Endothelial cell of umbilical vein (primary cell): ENCODE results near the gene SLCO3A1. TPM values are rescaled to one million over a fixed set of nuclear protein-coding genes. Genes with fewer than 3 reads are reported as not detected.

Experiments used
- BruUV-seq: library from RNA; stranded (reverse); fragments of 400-500 nt; replicated peaks from 2 replicates; lab custom pipeline; 2021; lab: Mats Ljungman, UMichigan
- CTCF ChIA-PET: fragments of 300-600, 350-600 bp; sonication (Branson Sonifier 250); formaldehyde crosslinking; loops from one replicate; lab custom pipeline; 2021; ENCODE audit warnings: antibody characterized with exemption, inconsistent platforms; lab: Charles Lee
- POLR2A ChIA-PET: fragments of 300-600, 350-600 bp; sonication (Branson Sonifier 250); formaldehyde crosslinking; loops from one replicate; lab custom pipeline; 2021; ENCODE audit warnings: antibody characterized with exemption, inconsistent platforms; lab: Charles Lee
- DNase-seq: peaks from one replicate; pipeline ENCODE4 v3.0.0-alpha.2; 2011; ENCODE audit warnings: low read depth, low spot score
- FAIRE-seq: peaks from 2 replicates; lab custom pipeline; 2011; peaks lifted over from hg19 to GRCh38; lab: Jason Lieb, UNC
- H2AFZ ChIP-seq: 2 replicates; pipeline ENCODE4 v1.6.0; 2012; ENCODE audit warnings: low read depth, low read length, control low read depth, inconsistent platforms
- H3K27ac ChIP-seq: 2 replicates; pipeline ENCODE4 v1.5.1; 2011; ENCODE audit warnings: low read depth, mild to moderate bottlenecking, control low read depth, low read length, moderate library complexity; ENCODE audit not compliant: insufficient read depth
- H3K27me3 ChIP-seq, 2 experiments: 2 replicates each; pipeline versions ENCODE4 v1.6.0 to v1.6.1; 2011; ENCODE audit warnings: low read length in 2 of 2, mixed read lengths in 1 of 2; ENCODE audit not compliant: control insufficient read depth in 2 of 2, insufficient read depth in 2 of 2
- H3K36me3 ChIP-seq, 2 experiments: 2 replicates in 1 of 2; 3 replicates in 1 of 2; pipeline ENCODE4 v1.5.1; 2011; ENCODE audit warnings: low read length in 2 of 2, mild to moderate bottlenecking in 1 of 2, moderate library complexity in 1 of 2; ENCODE audit not compliant: control insufficient read depth in 2 of 2, insufficient read depth in 2 of 2; ENCODE audit errors: extremely low read depth in 1 of 2
- H3K4me1 ChIP-seq: 3 replicates; pipeline ENCODE4 v1.5.1; 2011; ENCODE audit warnings: mild to moderate bottlenecking, low read length; ENCODE audit not compliant: control insufficient read depth, insufficient read depth; ENCODE audit errors: extremely low read depth
- H3K4me2 ChIP-seq: 2 replicates; pipeline ENCODE4 v1.6.1; 2011; ENCODE audit warnings: low read length, control low read depth, mixed read lengths; ENCODE audit not compliant: insufficient read depth
- H3K4me3 ChIP-seq, 3 experiments: fragments of 200-600 bp in 1 of 3; sonication (generic), shearing (Covaris generic) in 1 of 3; replicated peaks in 1 of 3; 2 replicates each; pipeline ENCODE4 v1.5.1; 2011 to 2016; ENCODE audit warnings: control low read depth in 3 of 3, low read length in 3 of 3, mild to moderate bottlenecking in 2 of 3, inconsistent platforms in 1 of 3, low read depth in 1 of 3, moderate library complexity in 1 of 3; ENCODE audit not compliant: insufficient read depth in 1 of 3
- H3K79me2 ChIP-seq: 2 replicates; pipeline ENCODE4 v1.6.0; 2012; ENCODE audit warnings: low read length, inconsistent platforms; ENCODE audit not compliant: control insufficient read depth, insufficient read depth
- H3K9ac ChIP-seq: replicated peaks from 2 replicates; pipeline ENCODE3; 2011; ENCODE audit warnings: low read length, control low read depth; ENCODE audit not compliant: insufficient read depth; ENCODE audit errors: extremely low read depth
- H3K9me1 ChIP-seq: replicated peaks from 3 replicates; pipeline ENCODE4 v1.6.0; 2011; ENCODE audit warnings: mild to moderate bottlenecking, low read length; ENCODE audit not compliant: control insufficient read depth, insufficient read depth; ENCODE audit errors: extremely low read depth
- H3K9me3 ChIP-seq: replicated peaks from 2 replicates; pipeline ENCODE4 v1.5.1; 2012; ENCODE audit warnings: low read length, inconsistent platforms; ENCODE audit not compliant: control insufficient read depth, insufficient read depth
- H4K20me1 ChIP-seq: replicated peaks from 2 replicates; pipeline ENCODE3; 2011; ENCODE audit warnings: mild to moderate bottlenecking, low read length; ENCODE audit not compliant: control insufficient read depth, insufficient read depth; ENCODE audit errors: extremely low read depth
- EZH2 ChIP-seq: IDR thresholded peaks from 2 replicates; pipeline ENCODE4 v1.6.1; 2012; ENCODE audit warnings: borderline replicate concordance, low read depth, mild to moderate bottlenecking, moderate library complexity, low read length, inconsistent platforms; ENCODE audit not compliant: severe bottlenecking
- FOS ChIP-seq: IDR thresholded peaks from 2 replicates; pipeline ENCODE4 v1.6.1; 2011; ENCODE audit warnings: mild to moderate bottlenecking, low read length, moderate library complexity, borderline replicate concordance; ENCODE audit not compliant: insufficient read depth
- GATA2 ChIP-seq: IDR thresholded peaks from 2 replicates; pipeline ENCODE4 v1.7.0; 2011; ENCODE audit warnings: low read depth, mild to moderate bottlenecking, moderate library complexity, mixed read lengths, low read length; ENCODE audit not compliant: insufficient read length, insufficient read depth
- JUN ChIP-seq: IDR thresholded peaks from 2 replicates; pipeline ENCODE4 v1.6.1; 2011; ENCODE audit warnings: borderline replicate concordance, low read depth; ENCODE audit not compliant: insufficient read length, insufficient read depth
- MAX ChIP-seq: IDR thresholded peaks from 2 replicates; pipeline ENCODE4 v1.6.1; 2011; ENCODE audit not compliant: insufficient read depth, insufficient read length
- MYC ChIP-seq: IDR thresholded peaks from one replicate; pipeline ENCODE4 v1.6.1; 2011; ENCODE audit warnings: mild to moderate bottlenecking, low read depth, low read length
- POLR2A ChIP-seq: IDR thresholded peaks from 2 replicates; pipeline ENCODE4 v1.6.1; 2012; ENCODE audit warnings: low read depth, mild to moderate bottlenecking, control low read depth, low read length
- POLR2AphosphoS5 ChIP-seq: IDR thresholded peaks from 2 replicates; pipeline ENCODE4 v1.6.1; 2012; ENCODE audit warnings: low read depth, mild to moderate bottlenecking, control low read depth, low read length, moderate library complexity; ENCODE audit not compliant: insufficient read depth
- dilution Hi-C: fragments of 300-500 bp; cut with MboI; formaldehyde crosslinking; loops from one replicate; pipeline ENCODE4 v1.15.0; 2019; ENCODE audit warnings: low sequenced_read_pairs; ENCODE audit not compliant: extremely low pct_ligation_motif_present
- intact Hi-C: fragments of 100-400 bp; cut with micrococcal nuclease; formaldehyde crosslinking; loops from one replicate; pipeline ENCODE4 v1.10.0; 2022
- polyA plus RNA-seq, 4 experiments: library from polyadenylated mRNA; depleted of rRNA in 3 of 4; stranded (reverse) in 3 of 4; unstranded in 1 of 4; fragments of >200 nt; gene quantifications; 2 replicates each; pipeline versions ENCODE4 v1.2.1 to v1.2.3, GENCODE V29; 2011 to 2012; ENCODE audit warnings: missing spikeins in 1 of 4
- total RNA-seq: library from RNA; stranded (reverse); gene quantifications from 2 replicates; pipeline ENCODE4 v1.2.3, GENCODE V29; 2021
- TF ChIP-seq, protein P1 (sequence below), 2 donors: IDR thresholded peaks; 1 replicate in 1 of 2; 2 replicates in 1 of 2; pipeline ENCODE4 v1.5.1; 2011; ENCODE audit warnings: low read length in 2 of 2, mild to moderate bottlenecking in 2 of 2, moderate library complexity in 2 of 2, control low read depth in 1 of 2, inconsistent platforms in 1 of 2, low read depth in 1 of 2; ENCODE audit not compliant: insufficient read depth in 1 of 2; ENCODE audit errors: extremely low read depth in 1 of 2

The SLCO3A1 gene
- total and polyA plus RNA-seq, 2 donors (not counting 3 experiments of a cell fraction or from before 2014, with no cell fraction given) = 0.88 to 0.92 TPM

DNA sequence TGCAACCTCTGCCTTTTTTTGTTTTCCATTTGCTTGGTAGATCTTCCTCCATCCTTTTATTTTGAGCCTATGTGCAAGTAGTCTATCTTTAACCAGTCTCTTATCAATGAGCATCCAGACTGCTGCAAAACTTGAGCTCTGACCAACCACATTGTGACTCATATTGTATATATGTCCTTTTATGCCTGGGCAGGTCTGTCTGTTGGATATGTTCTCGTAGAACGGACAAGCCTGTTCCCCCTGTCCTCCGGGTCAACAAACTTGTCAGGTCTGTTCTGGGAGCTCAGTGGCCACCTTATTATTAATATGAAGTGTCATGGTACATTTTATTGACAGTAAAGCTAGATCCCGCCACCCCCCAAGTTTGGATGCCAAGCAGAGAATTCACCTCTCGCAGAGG, 287.3 kb downstream of the SLCO3A1 start:
- H3K79me2 ChIP-seq = no peaks in the 10 kb centered on the region
- FAIRE-seq = no peak
- dilution Hi-C loops = no loop called here

More for the DNA sequence above, 287.3 kb downstream of the SLCO3A1 start:
- H3K27me3 ChIP-seq = no peaks in the 10 kb centered on the region
- ChIA-PET CTCF (no interaction called here), POLR2A (no interaction called here)
- intact Hi-C loops = no loop called here
- no peaks in the 10 kb centered on the region for H3K36me3 ChIP-seq
- H3K9ac ChIP-seq = no peak overlapping the region
- DNase-seq = no peak
- no peaks in the 10 kb centered on the region for H3K9me3 ChIP-seq
- H4K20me1 ChIP-seq = no peaks in the 10 kb centered on the region
- no peak overlapping the region for H2AFZ ChIP-seq
- no peak overlapping the region for H3K4me2 ChIP-seq
- no peak overlapping the region for H3K27ac ChIP-seq
- no peaks in the 10 kb centered on the region for H3K9me1 ChIP-seq
- no peak overlapping the region for H3K4me3 ChIP-seq
- TF ChIP-seq JUN = no peak
- TF ChIP-seq MAX = no peak
- TF ChIP-seq, protein P1, sequence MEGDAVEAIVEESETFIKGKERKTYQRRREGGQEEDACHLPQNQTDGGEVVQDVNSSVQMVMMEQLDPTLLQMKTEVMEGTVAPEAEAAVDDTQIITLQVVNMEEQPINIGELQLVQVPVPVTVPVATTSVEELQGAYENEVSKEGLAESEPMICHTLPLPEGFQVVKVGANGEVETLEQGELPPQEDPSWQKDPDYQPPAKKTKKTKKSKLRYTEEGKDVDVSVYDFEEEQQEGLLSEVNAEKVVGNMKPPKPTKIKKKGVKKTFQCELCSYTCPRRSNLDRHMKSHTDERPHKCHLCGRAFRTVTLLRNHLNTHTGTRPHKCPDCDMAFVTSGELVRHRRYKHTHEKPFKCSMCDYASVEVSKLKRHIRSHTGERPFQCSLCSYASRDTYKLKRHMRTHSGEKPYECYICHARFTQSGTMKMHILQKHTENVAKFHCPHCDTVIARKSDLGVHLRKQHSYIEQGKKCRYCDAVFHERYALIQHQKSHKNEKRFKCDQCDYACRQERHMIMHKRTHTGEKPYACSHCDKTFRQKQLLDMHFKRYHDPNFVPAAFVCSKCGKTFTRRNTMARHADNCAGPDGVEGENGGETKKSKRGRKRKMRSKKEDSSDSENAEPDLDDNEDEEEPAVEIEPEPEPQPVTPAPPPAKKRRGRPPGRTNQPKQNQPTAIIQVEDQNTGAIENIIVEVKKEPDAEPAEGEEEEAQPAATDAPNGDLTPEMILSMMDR (IDR thresholded peaks at IDR 0.05; ENCODE audit: extremely low read depth in 1 of 2, insufficient read depth in 1 of 2, low read depth in 1 of 2, low read length in 2 of 2) = no peak
- TF ChIP-seq GATA2 = no peak
- no peak for TF ChIP-seq MYC
- no peak for TF ChIP-seq FOS
- no peak for TF ChIP-seq POLR2AphosphoS5
- TF ChIP-seq POLR2A = no peak
- TF ChIP-seq EZH2 = no peak
- no TSS peak for BruUV-seq
- no peaks in the 10 kb centered on the region for H3K4me1 ChIP-seq
